ENCODE results near the gene ORMDL3. TPM values are rescaled to one million over a fixed set of nuclear protein-coding genes. Genes with fewer than 3 reads are reported as not detected.

The ORMDL3 gene, protein sequence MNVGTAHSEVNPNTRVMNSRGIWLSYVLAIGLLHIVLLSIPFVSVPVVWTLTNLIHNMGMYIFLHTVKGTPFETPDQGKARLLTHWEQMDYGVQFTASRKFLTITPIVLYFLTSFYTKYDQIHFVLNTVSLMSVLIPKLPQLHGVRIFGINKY
- polyA plus RNA-seq (ENCODE audit: insufficient read length in 4 of 4): 100 to 1,000 TPM in 2 of 4 donors, 10 to 100 TPM in 2; 84.0 to 115 (median 96.1) TPM

DNA sequence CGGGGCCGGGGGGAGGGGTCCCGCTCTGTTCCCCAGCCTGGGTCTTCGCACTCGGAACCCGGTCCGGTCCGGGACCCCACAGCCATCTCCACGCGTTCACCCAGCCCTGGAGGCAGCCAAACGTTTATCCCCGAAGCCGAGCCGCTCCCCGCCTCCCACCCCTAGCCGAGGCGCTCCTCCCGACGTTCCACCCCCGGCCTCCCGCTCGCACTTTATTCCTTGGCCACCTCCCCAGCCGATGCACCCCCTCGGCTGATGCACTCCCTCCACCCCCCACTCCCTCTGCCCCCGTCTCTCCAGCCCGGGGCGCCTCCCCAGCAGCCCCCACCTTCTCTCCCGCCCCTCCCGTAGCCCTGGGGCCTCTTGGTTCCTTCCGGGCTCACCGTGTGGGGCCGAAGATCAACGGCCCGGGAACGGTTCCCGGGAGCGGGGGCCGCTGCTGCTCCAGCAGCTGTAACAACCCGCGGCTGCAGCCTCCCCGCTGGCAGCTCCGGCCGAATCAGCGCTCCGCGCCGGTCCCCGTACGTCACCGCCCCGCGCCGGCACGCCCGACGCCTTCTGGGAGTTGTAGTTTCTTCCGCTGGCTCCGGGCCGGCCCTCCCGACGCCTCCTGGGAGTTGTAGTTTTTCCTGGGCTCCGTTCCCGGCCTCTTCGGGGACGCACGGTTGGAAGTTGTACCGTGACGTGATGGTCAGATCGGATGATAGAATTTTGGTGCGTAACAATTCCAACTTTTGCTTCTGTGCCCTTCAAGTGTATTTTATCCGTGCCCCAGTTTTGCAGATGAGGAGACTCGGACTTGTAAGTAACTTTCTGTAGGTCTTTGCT is at the start of gene ORMDL3, which contains the start of gene LRRC3C:
Gene ORMDL3 (minus strand): TSS at position 501 of the 828 bp plus-strand sequence. CDS start 3,398 bp downstream, outside the sequence.
Gene LRRC3C (plus strand): TSS at position 632 of the 828 bp plus-strand sequence. CDS start 13,792 bp downstream, outside the sequence.
- DNase-seq (ENCODE audit: low read depth in 4 of 4, low spot score in 2 of 4): peak; percentile 84 to 92 (median 88)

DNA sequence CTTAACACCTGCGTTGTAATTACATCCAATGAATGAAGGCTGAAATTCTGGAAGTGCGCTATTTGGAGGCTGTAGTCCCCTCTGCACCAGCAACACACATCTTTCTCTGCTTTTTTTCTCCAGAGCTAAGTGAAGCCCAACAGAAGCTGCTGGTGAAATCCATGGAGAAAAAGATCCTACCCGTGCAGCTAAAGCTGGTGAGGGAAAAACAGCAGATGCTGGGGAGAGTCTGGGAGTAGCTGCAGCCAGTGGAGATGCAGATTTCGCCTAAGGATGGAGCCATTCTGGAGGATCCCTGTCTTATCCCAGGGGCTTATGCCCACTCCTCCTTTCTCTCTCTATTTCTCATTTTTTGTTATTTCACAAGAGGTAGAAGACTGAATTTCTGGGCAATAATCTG is 48.4 kb upstream of the ORMDL3 start:
- DNase-seq (ENCODE audit: low read depth in 4 of 4, low spot score in 2 of 4): no peak

DNA sequence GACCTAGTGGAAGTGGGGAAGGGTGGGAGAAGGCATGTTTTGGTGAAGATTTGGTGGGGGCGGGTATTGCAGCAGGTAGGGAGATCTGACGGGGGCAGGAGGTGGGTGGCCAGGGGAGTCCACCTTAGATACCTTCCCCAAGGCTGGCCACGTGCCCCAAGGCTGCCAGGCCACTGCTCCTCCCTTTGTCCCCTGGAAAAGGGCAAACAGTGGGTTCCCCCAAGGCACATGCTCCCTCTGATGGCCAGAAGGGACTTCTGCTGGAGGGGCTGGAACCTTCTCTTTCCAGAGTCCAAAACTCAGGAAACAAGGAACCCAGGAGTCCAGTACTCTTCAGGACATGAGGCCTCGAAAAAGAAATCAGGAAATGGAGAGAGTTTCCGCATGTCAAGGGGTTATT is 47.0 kb upstream of the ORMDL3 start:
- DNase-seq (ENCODE audit: low read depth in 4 of 4, low spot score in 2 of 4): no peak

DNA sequence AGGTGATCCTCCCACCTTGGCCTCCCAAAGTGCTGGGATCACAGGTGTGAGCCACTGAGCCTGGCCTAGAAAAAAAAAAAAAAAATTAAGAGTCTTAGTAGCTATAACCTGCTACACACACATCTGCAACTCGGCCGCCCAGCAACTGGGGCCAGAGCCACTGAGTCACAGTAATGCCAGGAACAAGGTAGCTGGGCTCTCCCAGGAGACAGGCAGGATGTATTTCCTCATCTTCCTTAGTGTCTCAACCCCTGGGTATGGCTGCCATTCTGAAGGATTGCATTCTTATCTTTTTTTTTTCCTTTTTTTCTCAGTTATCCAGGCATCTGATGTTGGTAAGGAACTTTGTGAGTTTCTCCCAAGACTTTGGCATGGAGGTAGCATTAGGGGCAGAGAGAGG is 46.1 kb upstream of the ORMDL3 start:
- no peak for DNase-seq (ENCODE audit: low read depth in 4 of 4, low spot score in 2 of 4)

DNA sequence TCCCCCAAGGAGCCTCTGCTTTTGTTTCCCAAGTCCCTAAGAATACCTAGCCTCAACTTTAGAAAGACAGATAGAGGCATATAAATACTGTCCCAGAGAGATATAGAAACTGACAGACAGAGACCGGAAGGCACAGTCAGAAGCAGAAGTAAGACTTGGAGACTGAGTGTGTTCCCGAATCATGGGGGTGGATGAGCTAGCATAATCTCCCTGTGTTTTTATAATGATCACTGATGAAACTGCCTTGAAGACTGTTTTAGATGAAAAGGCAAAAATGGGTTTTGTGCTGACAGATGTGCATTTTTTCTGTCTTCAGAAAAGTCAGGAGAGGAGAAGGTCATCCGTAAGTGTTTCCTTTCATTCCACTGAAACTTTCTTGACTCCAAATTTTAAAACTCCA is 44.9 kb upstream of the ORMDL3 start:
- no peak for DNase-seq (ENCODE audit: low read depth in 4 of 4, low spot score in 2 of 4)

DNA sequence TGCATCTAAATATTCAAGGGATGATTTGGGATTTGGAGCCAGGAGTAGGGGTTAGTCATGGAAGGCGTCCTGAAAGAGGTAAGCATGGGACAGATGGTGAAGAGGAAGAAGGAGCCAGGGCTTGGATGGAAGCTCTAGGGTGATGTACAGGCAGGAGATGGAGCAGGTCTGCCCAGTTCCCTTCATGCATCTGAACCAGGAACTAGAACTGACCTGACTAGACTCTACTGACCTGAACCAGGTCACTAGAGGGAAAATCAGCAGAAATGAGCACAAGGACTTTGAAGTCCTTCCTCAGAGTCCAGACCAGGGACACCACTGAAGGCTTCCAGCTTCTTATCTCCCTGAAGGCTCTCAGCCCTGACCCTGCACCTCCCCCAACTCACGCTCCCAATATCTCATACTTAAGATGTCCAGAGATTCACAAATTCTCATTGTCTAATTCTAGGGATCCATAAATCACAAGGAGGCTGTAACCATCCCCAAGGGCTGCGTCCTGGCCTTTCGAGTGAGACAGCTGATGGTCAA is 43.7 kb upstream of the ORMDL3 start:
- no peak for DNase-seq (ENCODE audit: low read depth in 4 of 4, low spot score in 2 of 4)

DNA sequence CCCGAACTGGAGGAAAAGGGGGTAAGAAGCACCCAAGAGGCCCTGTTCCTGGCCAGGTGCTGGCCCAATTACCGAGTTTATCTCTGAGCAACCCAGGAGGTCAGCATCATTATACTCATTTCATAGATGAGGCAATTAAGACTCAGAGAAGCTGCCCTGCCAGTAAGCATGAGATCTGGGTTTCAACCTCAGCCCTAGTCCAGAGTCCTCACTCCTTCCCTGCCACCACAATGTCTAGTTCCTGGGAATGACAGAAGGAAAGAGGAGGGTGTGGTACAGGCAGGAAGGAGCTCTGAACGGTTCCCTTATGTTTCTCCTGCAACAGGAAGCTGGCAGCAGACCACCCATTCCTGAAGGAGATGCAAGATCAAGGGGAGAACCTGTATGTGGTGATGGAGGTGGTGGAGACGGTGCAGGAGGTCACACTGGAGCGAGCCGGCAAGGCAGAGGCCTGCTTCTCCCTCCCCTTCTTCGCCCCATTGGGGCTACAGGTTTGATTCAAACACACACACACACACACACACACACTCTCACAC is 42.8 kb upstream of the ORMDL3 start:
- no peak for DNase-seq (ENCODE audit: low read depth in 4 of 4, low spot score in 2 of 4)

DNA sequence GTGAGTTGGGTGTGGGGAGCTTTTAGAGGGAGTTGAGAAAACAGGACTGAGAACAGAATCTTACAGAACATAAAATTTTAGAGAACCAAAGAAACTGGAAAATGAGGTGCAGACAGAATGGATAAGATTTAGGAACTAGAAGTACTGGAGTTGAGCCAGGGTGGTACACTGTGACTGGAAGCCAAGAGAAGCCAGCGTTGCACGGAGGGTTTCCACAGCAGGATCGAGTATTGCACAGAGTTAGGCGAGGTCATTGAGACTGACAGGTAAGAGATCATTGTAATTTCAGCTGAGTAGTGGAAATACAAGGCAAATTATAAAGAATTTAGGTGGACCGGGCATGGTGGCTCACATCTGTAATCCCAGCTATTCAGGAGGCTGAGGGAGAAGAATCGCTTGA is 42.0 kb upstream of the ORMDL3 start:
- DNase-seq (ENCODE audit: low read depth in 4 of 4, low spot score in 2 of 4): no peak

DNA sequence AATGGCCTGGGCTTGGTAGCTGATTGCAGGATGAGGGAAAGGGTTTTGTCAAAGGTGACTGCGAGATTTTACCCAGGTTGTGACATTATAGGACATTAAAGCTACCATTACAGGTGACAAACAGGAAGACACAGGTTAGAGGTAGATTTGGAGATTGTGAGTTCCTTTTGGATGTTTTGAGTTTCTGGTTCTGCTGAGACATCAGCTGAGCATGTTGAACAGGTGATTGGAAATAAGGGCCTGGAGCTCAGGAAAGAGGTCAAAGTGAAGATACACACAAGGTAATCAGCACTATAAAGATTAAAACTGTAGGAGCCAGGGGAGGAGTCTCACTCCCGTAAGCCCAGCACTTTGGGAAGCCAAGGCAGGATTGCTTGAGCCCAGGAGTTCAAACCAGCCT is 41.4 kb upstream of the ORMDL3 start:
- no peak for DNase-seq (ENCODE audit: low read depth in 4 of 4, low spot score in 2 of 4)

DNA sequence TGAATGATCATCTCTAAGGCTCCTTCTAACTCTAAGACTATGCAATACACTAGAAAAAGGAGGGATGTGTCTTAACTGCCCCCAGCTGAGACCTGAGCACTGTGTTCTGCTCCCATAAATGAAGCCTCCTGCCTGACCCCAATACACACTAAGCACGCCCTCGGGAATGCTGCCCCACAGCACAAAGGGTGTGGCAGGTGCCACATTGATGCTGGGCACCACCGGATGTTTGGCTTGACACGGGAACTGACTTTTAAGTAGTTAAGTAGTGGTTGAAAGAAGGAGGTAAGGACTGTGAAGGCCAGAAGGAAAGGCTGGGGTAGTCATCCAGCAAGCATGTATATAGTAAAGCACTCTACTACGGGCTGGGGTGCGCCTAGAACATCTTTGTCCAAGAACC is 39.4 kb upstream of the ORMDL3 start:
- DNase-seq (ENCODE audit: low read depth in 4 of 4, low spot score in 2 of 4): no peak

DNA sequence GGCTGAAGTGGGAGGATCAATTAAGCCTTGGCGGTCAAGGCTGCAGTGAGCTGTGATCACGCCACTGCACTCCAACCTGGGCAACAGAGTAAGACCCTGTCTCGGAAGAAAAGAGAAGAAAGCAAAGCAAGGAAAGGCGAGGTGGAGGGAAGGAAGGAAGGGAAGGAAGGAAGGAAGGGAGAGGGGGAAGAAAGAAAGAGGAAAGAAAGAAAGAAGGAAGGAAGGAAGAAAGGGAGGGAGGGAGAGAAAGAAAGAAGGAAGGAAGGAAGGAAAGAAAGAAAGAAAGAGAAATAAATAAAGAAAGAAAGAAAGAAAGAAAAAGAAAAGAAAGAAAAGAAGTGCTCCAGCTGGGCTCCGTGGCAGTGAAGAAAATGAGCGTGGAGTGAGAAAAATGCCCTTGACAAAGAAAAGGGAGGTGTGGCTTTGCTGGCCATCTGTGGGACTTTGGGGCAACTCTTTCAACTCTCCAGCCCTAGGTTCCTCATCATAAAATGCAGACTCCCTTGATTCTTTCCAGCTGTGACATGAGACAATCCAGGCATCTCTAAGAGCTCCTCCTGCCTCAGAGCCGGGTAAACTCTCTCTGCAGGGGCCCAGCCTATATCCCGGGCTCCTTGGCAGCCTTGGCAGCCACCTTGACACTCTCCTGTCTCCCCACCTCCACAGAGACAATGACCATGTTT is 37.8 kb upstream of the ORMDL3 start:
- DNase-seq (ENCODE audit: low read depth in 4 of 4, low spot score in 2 of 4): no peak

DNA sequence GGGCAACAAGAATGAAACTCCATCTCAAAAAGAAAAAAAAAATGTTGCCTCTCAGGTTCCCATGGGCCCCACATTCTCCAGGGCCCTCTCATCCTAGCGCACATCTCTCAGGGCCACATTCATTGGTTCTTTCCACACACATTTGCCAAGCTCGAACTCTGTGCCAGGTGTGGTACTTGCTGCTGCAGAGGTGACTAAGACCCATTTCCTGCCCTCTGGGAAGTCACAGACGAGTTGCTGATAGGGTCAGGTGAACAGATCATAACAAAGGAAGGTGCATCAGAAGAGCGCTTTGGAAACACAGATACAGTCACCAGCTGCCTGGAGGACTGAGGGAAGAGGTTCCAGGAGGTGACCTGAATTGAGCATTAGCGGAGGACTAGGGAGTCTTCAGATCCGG is 36.4 kb upstream of the ORMDL3 start:
- no peak for DNase-seq (ENCODE audit: low read depth in 4 of 4, low spot score in 2 of 4)

DNA sequence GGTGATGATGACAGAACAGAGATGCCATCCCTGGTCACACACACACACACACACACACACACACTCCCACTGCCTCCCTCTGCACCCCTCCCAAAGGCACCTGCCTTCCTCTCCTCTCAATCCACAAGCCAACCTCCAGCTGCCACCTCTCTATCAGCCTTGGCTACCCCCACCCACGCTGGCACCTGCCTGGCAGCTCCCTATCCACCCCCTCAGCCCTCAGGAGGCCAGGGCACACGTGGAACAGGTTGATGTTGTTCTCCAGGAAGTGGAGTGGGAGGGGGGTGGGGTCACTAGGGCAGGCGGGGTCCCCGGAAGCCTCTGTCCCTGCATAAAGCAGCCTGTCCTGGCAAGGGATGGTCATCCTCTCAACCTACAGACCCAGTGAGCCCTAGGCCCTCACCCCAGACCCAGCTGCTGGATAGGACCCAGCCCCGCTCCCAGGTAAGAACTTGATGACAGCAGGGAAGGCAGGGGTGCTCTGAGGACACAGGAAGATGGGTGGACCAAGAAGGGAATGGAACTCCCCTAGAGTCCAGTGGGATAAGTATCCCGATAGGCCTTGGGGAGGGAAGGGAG is 35.3 kb upstream of the ORMDL3 start, which contains the start of gene GSDMA:
Gene GSDMA (plus strand): TSS at position 363 of the 579 bp plus-strand sequence. CDS start 2,684 bp downstream, outside the sequence.
- no peak for DNase-seq (ENCODE audit: low read depth in 4 of 4, low spot score in 2 of 4)

DNA sequence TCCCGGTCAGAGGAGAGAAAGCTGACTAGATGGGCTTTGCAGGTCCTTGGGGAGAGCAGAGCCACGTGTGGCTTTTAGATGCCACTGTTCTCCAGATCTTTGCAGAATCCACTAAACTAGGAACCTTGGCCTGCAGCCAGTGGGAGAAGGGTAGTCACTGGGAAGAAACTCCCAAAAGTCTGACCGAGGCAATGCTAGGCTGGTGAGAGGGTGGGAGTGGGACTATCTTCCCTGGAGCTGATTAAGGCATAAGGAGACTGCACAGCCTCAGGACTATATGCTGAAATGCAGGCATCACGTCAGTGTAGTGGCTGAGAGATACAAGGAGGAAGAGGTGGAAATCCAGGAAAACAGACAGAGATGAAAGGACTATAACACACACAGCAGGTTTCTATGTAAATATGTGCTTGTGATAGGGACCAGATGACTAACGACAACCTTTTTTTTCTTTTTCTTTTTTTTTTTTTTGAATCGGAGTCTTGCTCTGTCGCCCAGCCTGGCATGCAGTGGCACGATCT is 33.2 kb upstream of the ORMDL3 start:
- DNase-seq (ENCODE audit: low read depth in 4 of 4, low spot score in 2 of 4): no peak

DNA sequence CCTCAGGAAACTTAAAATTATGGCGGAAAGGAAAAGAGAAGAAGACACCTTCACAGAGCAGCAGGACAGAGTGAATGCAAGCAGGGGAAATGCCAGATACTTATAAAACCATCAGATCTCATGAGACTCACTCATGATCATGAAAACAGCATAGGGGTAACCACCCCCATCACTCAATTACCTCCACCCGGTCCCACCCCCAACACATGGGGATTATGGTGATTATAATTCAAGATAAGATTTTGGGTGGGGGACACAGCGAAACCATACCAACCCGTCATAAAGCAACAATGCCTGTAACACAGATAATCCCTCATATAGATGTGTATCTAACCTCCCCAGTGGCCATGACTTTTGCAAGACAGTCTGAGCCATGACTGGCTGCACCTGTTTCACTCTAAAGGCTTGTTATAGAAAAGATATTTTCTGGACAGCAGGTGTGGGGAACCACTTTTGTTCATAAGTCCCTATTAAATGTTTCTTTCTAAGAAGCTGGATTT is 28.4 kb upstream of the ORMDL3 start:
- no peak for DNase-seq (ENCODE audit: low read depth in 4 of 4, low spot score in 2 of 4)

DNA sequence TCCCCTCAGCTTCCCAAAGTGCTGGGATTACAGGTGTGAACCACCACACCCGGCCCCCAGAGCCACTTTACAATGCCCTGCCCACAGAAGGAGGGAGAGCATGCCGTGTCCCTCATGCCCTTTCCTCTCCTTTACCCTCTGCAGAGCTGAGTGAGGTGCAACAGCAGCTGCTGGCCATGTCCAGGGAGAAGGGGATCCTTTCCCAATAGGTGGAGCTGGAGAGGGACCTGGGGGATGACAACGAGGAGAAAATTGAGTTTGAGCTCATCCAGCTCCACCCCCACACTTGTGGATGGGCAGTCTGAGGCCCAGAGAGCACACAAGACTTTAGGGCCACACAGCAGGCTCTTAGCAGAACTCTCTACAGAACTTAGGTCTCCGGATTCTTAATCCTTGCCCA is 27.5 kb upstream of the ORMDL3 start:
- DNase-seq (ENCODE audit: low read depth in 4 of 4, low spot score in 2 of 4): no peak

DNA sequence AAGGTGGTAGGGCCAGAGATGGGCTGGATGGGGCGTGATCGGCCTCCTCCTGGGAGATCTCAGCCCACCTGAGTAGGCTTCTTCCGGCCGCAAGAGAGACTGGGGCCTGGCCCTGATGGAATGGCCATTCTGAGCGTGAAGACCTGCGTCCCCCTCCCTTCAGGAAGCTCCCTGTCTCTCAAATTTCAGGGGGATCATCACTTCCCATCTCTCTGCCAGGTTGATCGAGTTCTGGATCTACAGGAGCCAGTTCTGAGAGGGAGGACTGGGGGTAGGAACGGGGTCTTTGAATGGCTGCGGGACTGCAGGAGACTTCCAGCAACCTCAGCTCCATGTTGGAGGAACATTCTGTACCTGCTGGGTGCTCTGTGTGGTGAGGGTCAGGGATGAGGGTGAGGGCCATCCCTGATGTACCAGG is 26.1 kb upstream of the ORMDL3 start:
- no peak for DNase-seq (ENCODE audit: low read depth in 4 of 4, low spot score in 2 of 4)

DNA sequence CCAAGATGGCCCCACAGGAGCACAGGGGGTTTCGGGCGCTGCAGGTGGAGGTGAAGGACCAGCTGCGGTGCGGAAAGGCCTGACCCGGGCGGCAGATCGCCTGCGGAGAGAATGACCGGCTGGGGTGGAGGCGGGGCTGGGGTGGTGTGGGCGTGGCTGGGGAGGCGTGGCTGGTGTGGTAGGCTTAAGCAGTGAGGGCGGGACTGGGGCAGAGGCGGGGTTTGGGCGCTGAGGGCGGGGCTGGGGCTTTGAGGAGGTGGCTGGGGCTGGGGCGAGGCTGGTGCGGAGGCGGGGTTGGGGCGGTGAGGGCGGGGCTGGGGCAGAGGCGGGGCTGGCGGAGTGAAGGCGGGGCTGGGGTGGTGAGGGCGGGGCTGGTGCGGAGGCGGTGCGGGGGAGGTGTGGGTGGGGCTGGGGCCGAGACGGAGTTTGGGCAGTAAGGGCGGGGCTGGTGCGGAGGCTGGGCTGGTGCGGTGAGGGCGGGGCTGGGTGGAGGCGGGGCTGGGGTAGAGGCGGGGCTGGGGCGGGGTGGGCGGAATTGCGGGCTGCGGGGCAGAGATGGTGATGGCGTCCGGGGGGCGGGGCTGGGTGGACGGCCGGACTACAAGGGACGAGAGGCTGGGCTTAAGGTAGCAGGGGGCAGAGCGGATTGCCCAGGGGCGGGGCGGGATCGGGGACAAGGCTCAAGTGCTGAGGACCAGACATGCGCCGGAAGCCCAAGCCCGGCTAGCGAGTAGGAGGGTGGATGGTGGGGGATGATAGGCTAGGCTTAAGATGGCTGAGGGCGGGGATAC is 25.5 kb upstream of the ORMDL3 start:
- DNase-seq (ENCODE audit: low read depth in 4 of 4, low spot score in 2 of 4): peak in 3 of 4 donors; percentile 81 to 92 (median 86)

Measured in left renal cortex interstitium (tissue), 4 donors.